GM12864 (cell line): ENCODE data around the gene KRTAP17-1.

Source experiments
- DNase-seq: peaks from one replicate; pipeline ENCODE4 v3.0.0-alpha.2; 2011; ENCODE audit warnings: low read depth
- H3K4me3 ChIP-seq: 2 replicates; pipeline ENCODE4 v1.5.1; 2011; ENCODE audit warnings: mild to moderate bottlenecking, low read depth, low read length, control low read depth
- CTCF ChIP-seq: IDR thresholded peaks from 2 replicates; pipeline ENCODE4 v1.5.1; 2011; ENCODE audit warnings: low read depth, mild to moderate bottlenecking, moderate library complexity, low read length, control low read depth, inconsistent platforms; ENCODE audit errors: missing control alignments

The KRTAP17-1 gene

GRCh38 chr17:41325126-41325525 lies 9.6 kb upstream of the KRTAP17-1 start:
- DNase-seq: no peak
- no peak overlapping the region for H3K4me3 ChIP-seq
- no peak for TF ChIP-seq CTCF

GRCh38 chr17:41324180-41325075 lies 8.9 kb upstream of the KRTAP17-1 start:
- no peak for TF ChIP-seq CTCF
- no peak for DNase-seq
- H3K4me3 ChIP-seq: no peak overlapping the region

- H3K4me3 ChIP-seq: no peak overlapping the region
- no peak for DNase-seq
- TF ChIP-seq CTCF: no peak
Observed at GRCh38 chr17:41322903-41323895, 7.7 kb upstream of the KRTAP17-1 start.

GRCh38 chr17:41322094-41322902 lies 6.8 kb upstream of the KRTAP17-1 start:
- TF ChIP-seq CTCF: peak; percentile 90
- no peak for DNase-seq
- H3K4me3 ChIP-seq: no peak overlapping the region

- no peak for DNase-seq
- TF ChIP-seq CTCF: no peak
- no peak overlapping the region for H3K4me3 ChIP-seq
Observed at GRCh38 chr17:41318231-41318630, 2.7 kb upstream of the KRTAP17-1 start.

GRCh38 chr17:41315814-41316445 lies 420 bp upstream of the KRTAP17-1 start:
- no peak for TF ChIP-seq CTCF
- no peak overlapping the region for H3K4me3 ChIP-seq
- DNase-seq: no peak
